ENCODE data around the gene CREB1. TPM values are rescaled to one million over a fixed set of nuclear protein-coding genes. Genes with fewer than 3 reads are reported as not detected.

Gene CREB1
- total RNA-seq, 1 donor from 2014 or later, result 50.8 TPM

DNA sequence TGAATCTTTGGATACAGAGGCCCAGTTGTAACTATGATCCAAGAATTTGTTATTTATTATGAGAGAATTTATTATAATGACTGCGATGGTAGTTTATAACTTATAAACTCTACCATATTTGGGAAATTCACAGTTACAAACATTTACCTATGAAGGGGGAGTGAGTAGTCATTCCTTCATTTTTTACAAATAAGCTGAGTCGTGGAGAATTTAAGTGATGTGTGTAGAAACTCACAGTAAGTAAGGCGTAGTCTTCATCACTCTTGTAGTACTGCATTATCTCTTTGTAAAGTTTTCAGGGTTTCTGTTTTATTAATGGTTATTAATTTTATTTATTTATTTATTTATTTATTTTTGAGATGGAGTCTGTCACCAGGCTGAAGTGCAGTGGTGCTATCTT, 13.5 kb downstream of the CREB1 start:
- DNase-seq, result no peak

DNA sequence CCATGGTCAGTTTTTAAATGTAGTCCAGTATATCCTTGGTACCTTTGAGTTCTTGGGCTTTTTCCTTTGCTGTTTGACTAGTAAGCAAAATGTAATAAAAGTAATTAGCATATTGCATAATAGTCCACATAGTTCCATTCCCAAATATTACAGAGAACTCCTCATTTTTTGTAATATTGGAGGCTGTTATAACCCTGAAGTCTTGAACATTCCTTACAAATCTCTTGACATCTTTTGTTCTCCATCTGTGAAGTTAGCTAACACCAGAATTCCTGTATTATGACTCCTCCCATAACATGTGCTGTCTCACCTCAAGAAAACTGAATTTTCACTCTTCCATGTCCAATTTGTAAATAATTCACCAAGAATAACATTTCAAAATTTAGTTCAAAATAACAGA, 17.1 kb downstream of the CREB1 start:
- DNase-seq, result no peak

DNA sequence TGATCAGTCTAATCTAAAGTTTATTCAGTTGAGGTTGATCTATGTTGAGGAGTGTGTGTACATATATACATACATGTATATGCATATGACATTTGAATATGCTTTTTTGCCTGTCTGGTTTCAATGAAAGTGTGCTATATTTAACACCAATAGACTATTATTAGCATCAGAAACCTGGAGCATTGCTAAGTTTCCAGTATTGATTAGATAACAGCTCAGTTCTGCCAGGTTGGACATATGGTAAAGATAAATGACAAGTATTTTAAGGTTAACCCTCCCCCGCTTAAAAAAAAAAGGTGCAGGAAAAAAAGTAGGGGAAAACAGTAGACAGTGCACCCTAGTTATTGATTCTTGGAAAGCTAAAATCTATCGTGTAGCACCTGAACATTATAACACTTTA, 19.4 kb downstream of the CREB1 start:
- DNase-seq, result no peak

- no peak for DNase-seq
These were observed 28.3 kb downstream of the CREB1 start for GRCh38 chr2:207558079-207558491.

DNA sequence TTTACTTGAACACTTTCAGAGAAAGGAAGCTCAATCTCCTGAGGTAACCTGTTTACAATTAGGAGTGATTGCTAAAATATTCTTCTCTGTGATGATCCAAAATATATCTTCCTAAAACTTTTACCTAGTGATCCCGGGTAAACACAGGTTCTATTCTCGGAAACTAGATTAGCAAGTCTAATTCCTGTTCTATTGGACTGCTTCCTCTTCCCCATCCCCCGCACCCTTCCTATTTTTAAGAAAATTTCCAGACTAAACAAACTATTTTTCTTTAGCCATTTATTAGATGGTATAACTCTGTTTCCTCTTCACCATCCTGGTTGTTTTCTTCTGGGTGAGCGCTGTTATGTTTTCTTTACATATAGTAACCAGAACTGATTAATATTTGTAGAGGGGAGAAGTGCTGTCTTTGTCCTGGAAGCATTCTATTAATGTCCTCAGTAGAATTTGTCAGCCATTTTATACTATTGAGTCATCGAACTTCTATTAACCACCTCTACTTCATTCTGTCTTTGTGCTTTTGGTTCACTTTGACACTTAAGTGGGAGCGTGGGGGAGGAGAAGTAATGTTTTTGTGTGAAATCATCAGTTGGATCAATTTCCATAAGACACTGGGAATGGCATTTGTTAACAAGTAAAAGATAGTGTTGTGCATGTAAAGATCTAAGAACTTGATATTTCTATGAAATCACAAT, 31.8 kb downstream of the CREB1 start:
- DNase-seq, result no peak

- no peak for DNase-seq
These were observed 36.2 kb downstream of the CREB1 start for GRCh38 chr2:207565736-207566500.

GRCh38 chr2:207567671-207568070, 37.9 kb downstream of the CREB1 start:
- no peak for DNase-seq

DNA sequence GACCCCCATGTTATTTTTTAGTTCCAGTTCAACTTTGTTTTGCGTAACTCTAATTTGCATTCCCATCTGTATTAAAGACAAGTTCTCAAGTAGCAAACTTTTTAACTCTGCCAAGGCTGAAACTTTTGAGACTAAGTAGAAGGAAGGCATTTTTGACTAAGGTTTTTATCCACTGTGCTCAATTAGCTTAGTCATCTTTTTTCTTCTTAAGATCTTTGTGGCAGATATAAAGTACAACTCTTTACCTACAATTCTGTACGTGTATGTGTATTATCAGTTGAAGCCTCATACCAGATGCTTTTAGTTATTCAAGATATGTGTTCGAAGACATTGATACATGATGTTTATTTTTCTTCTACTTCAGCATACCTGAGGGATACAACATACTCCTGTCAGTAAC, 41.6 kb downstream of the CREB1 start:
- DNase-seq, result no peak

DNA sequence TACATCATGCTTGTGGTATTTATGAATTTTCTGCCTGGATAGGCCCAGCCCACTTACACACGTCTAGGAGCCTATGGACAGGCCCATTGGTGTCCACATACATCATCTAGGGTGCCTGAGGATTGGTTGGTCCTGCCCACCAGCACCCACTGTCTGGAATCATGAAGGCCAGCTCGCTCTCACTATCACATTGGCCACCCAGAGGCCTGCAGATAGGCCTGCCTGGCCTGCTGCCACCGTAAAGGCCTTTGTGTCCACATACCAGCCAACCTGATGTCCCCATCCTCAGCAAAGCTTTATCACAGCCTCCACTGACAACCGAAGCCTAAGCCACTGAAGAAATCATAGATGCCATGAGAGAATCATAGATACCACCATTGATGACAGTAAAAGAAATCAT, 55.2 kb downstream of the CREB1 start:
- DNase-seq, result no peak

GRCh38 chr2:207587305-207587704, 57.5 kb downstream of the CREB1 start:
- no peak for DNase-seq

DNA sequence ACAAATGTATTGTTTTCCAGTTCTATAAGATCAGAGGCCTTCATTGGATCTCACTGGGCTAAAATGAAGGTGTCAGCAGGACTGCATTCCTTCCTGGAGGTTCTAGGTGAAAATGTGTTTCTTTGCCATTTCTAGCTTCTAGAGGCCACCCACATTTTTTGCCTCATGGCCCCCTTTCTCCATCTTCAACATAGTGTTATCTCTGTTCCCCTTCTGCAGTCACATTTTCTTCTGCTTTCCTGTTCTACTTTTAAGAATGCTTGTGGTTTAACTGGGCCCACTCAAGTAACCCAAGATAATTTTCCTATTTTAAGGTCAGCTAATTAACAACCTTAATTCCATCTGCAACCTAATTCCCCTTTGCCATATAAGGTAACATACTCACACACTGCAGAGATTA, 59.4 kb downstream of the CREB1 start:
- no peak for DNase-seq

- no peak for DNase-seq
These were observed 63.5 kb downstream of the CREB1 start for GRCh38 chr2:207593277-207593676.

GRCh38 chr2:207594264-207594663, 64.5 kb downstream of the CREB1 start:
- DNase-seq, result no peak

DNA sequence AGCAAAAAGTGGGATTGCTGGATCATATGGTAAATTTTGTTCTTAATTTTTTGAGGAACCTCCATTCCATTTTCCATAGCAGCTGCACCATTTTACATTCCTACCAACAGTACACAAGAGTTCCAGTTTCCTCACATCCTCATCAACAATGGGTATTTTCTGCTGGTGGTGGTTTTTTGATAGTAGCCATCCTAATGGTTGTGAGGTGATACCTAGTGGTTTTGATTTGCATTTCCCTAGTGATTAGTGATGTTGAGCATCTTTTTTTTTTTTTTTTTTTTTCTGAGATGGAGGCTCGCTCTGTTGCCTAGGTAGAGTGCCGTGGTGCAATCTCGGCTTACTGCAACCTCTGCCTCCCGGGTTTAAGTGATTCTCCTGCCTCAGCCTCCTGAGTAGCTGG, 65.0 kb downstream of the CREB1 start:
- DNase-seq, result no peak

DNA sequence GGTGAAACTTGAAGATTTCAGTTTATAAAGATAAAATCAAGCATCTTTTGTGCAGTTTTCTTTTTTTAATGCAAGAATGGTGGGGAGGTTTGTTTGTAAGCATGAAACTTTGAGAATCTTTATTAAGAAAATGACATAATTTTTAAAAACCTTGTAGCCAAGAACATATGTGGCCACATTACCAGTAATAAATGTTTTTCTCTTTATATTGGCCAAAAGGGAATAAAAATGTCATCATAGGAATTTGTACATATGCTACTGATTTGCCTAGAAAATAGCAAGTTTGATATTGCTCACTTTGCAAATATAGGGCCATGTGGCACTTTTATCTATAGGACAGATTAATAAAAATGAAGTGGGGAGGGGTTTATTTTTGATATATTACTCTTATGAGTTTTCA, 69.9 kb downstream of the CREB1 start:
- DNase-seq, result no peak

- no peak for DNase-seq
These were observed 70.5 kb downstream of the CREB1 start for GRCh38 chr2:207600231-207600630.

DNA sequence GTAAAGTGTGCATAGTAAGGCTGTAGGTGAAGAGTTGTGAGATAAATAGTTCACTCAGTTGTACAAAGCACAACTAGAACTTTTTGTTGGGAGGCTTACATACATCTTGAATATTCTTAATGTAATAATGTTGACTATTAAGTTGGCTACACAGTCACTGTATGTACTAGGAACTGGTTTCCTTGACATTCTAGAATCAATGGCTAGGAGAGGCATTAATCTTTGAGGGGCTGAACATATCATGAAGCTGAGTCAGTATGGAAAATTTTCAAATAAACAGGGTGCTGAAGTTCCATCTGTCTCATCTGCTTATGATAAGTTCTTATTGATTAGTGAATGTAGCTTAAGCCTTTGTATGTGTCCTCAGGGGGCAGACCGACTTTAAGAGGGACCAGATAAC, 72.0 kb downstream of the CREB1 start:
- DNase-seq, result no peak

- DNase-seq, result no peak
These were observed 73.7 kb downstream of the CREB1 start for GRCh38 chr2:207603486-207603885.

DNA sequence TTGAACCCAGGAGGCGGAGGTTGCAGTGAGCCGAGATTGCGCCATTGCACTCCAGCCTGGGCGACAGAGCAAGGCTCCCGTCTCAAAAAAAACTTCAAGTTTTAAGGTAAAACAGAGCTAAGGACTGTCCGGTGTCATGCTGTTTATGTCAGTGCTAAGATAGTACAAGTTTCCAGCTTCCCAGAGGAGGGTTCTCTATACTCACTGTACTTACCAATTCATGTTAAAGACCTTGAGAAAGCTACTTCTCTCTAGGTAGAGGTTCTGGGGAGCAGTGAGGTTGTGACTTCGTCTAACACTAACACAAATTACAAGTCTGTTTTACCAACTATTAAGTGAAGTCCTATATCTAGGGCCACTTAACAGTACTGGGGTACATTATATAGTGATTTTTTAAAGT, 76.6 kb downstream of the CREB1 start:
- no peak for DNase-seq

DNA sequence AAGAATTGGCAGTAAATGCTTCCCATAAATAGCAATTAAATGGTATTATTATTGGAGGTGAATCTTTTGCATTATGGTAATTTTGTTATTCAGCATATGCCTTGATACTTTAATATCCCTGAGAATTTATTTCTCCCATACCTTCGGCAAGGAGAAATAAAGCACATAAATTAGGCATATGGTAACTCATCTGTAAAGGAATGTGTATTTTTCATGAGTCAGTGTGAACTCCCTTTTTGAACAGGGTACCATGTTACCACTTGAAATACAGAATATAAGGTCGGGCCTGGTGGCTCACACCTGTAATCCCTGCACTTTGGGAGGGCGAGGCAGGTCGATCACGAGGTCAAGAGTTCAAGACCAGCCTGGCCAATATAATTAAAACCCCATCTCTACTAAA, 77.1 kb downstream of the CREB1 start:
- DNase-seq, result no peak

- no peak for DNase-seq
These were observed 83.0 kb downstream of the CREB1 start for GRCh38 chr2:207612714-207613113.

- DNase-seq, result no peak
These were observed 85.1 kb downstream of the CREB1 start for GRCh38 chr2:207614824-207615223.

- no peak for DNase-seq
These were observed 86.4 kb downstream of the CREB1 start for GRCh38 chr2:207616185-207616584.

DNA sequence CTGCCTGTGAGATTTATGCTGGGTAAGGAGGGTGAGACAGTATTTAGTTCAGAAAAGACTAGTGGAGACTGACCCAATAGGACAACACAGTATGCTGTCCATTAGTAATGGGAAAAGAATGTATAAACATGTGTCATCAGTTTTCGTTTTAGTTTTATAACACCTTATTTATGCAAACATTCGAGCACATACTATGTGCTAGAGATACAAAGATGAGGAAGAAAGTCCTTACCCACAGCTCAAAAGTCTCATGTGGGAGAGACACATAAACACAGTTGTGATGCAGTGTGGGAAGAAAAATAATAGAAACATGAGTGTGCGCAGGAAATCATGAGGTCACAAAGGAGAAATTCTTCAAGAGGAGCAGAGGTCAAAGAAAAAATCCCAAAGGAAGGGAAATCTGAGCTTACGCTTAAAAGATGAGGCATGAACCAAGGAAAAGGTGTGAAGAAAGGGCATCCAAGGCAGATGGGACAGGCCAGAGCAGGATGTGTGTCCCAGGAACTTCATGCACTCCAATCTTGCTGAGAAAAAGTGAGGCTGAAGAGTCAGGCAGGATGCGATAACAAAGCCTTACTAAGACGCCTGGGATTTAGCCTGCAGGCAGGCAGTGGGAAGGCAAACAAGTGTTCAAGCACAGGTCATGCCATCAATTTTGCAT, 87.4 kb downstream of the CREB1 start:
- DNase-seq, result no peak

All from tongue (tissue), 2 donors.